NCI-H1694 (cell line): ENCODE measurements around the gene PTPRN.
"Not testable (repeated sequence)": the region's sequence is repeated elsewhere in the genome, so short reads cannot be mapped to it uniquely, and the experiment has no call there.

Source experiments
- DNase-seq: peaks from one replicate; lab custom pipeline; 2025; lab: John Stamatoyannopoulos, UW

PTPRN gene

DNA sequence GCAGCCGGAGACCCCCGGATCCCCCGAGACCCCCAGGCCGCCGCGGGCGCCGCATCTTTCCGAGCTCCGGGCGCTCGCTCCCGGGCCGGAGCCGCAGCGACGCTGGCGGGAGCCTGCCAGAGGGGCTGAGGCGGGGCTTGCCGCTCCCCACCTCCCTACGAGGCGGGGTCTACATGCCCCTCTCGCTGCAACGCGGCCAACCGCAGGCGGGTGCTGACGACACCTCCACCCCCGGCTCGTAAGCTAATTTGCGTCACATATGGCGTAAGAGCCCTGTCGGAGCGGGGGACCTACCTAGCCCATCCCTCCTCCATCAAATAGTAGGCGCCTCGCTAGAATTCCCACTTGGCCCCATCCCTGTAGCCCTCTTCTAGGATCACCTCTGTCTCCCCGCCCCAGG, at the start of gene PTPRN:
Gene PTPRN (minus strand): TSS at position 124 of the 400 bp plus-strand sequence. CDS start 69 bp downstream, at position 55.
- peak; percentile 64 for DNase-seq

DNA sequence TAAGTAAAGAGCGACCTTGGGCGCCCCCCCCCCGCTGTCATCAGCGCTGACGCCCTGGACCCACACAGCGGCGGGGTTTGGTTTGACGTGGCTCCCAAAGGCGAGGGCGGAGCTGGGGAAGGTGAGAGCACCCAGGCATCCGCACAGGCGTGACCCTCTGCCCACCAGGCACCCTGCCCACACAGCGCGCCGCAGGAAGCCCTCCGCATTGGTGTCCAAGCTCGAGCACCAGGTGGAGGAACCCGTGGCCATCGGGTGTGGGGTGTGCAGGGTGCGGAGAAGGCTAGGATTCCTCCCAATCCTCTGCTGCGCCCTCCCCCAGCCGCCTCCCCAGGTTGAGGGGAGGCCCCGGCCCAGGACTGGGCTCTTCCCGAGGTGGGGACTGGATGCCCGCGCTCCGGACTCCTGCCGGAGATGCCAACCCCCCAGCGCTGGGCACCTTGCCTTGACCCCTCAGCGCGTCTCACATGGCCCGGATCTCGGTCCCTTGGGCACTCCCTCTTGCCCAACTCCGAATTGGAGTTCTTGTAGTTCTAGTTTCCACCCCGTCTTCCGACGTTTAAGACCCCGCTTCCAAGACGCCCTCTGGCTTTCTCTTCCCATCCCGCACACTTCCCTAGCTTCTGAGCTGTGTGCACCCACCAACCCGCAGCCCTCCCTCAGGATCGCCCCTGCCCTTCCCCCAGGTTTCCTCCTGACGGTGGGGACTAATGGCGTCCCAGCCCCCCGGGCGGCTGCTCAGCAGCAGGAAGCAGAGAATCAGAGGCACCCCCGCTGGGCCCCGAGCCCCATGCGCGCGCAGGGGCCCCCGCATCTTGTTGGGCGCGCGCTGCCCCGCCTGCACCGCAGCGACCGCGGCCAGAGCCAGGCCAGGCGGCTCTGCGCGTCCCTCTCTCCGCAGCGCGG, 49.2 kb upstream of the PTPRN start:
- no peak for DNase-seq

DNA sequence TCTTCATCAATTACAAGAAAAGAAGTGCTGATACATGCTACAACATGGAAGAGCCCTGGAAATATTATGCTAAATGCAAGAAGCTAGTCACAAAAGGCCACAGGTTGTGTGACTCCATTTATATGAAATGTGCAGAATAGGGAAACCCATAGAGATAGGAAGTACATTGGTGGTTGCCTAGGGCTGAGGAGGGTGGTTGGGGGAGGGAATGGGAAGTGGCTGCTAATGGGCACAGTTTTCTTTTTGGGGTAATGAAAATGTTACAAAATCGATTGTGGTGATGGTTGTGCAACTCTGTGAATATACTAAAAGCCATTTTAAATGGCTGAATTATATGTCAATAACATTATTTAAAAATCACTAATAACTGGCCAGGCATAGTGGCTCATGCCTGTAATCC, 47.6 kb upstream of the PTPRN start:
- no peak for DNase-seq

DNA sequence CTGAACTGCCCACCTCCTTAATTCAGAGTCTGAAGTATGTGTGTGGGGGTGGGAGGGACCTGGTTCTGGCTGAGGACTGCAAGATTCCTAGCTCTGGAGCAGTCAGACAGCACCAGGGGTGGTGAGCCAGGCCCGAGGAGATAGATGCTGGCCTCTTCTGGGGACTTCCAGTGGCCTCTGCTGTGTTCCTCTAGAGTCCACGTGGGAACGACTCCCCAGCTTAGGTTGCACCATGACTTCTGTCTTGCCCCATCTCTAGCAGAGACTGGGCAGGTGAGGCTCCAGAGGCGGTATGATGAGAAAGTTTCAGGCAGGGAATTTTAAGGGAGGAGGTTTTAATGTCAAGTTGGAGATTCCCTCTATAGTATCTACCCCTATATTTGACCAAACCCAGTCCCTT, 45.4 kb upstream of the PTPRN start:
- no peak for DNase-seq

DNA sequence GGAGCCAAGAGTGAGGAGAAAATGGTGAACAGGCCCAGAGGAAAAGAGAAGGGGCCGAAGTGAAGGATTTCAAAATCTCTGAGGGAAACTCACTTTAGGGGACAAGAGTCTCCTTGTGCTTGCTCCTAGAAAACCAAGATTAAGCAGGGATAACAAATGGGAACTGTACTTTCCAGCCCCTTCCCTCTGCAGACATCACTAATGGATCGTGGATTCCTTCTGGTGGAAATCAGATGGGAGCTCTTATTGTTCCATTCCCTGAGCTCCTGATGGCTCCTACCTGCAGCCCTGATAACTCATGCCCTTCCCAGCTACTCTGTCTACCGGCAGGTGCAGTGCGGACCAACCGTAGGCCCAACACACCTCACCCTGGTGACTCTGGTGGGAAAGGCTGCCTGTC, 43.9 kb upstream of the PTPRN start:
- DNase-seq = no peak

DNA sequence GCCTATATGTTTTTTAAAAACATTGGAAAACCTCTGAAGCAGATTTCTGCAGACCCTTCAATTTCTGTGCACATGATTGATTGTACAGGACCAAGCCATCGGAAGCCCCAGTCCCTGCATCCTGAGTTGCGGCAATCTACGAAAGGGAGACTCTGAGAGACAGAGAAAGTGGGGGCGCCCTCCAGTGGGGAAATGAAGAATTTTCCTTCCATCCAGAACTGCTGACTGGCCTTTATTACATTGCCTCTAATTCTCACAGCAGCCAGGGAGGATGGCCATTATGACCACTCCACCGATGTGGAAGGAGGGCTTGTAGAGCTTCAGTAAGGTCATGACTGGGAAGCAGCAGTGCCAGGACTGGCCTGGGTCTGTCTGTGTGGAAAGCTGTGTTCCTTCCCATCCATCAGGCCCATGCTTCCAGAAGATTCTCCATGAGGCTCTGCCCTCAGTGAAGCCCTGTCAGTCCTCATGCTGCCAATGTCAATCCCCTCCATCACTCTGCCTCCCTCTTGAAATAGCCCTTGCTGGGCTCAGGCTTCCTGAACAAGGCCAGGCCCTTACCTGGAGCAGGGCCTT, 43.3 kb upstream of the PTPRN start:
- DNase-seq = peak; percentile 85

DNA sequence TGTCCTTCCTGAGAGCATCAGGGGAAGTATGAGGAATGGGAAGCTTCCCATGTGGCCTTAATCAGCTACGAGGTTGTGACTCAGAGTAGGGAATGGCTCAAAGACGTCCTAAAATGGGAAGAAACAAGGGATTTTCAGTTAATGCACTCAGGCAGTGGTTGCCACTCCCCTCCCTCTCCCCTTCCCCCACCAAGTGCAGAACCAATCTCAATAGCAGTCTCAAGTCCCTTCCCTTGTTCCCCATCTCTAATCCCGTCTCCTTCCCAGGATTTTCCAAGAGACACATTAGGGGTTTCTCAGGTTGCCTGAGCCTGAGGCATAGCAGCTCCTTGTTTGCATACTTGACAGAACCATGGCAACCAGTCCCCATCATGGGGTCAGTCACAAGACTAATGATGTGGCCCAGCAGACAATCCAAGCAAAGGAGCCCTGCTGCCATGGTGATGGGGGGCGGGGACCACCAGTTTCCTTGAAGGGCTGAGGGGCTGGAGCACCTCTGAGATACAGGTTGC, 41.6 kb upstream of the PTPRN start:
- DNase-seq = no peak

DNA sequence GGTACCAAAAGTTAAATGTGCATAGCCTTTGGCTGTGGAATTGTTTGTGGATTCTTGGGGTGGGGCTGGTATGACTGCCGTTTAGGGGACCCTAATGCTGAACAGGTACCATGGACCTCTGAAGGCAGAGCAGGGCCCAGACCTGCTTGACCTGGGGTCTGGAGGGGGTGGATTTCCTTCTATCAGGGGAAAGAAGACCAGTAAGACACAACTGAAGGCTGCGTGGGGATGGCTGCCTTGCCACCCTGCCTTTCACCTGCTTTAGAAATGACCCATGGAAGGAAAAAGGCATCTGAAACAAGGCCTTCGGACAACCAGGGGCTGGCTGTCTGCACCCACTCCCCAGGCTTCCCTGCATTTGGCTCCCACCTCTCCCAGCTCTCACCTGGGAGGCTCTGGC, 41.0 kb upstream of the PTPRN start:
- DNase-seq = no peak

DNA sequence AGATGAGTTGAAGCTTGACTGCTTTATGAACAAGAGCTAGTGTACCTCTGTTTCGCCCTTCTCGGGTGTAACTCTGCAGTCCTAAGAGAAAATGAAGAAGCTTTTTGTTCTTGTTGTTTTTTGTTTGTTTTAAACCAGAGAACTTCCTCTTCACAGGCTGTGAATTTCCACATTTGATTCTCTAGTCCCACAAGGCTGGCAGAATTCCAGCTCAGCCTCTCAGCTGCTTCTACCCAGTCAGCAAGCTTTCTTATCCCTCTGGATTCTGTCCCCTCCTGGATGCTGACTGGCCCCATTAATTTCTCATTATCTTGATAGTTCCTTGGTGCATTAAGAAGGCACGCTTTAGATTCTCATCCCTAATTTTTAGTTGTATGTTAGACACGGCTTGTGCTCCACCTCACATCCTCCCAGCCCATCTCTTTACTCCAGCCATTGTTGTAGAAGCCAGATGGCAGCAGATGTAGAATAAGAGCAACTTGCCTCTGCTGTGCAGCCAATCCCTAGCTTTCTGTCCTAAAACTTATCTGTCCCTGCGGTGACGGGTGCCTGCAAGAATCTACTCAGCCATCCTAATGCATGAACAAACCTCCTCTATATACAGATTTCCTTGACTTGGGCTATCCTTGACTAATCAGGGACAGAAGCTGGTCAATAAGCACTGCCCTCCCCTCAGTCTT, 35.7 kb upstream of the PTPRN start:
- peak; percentile 82 for DNase-seq

DNA sequence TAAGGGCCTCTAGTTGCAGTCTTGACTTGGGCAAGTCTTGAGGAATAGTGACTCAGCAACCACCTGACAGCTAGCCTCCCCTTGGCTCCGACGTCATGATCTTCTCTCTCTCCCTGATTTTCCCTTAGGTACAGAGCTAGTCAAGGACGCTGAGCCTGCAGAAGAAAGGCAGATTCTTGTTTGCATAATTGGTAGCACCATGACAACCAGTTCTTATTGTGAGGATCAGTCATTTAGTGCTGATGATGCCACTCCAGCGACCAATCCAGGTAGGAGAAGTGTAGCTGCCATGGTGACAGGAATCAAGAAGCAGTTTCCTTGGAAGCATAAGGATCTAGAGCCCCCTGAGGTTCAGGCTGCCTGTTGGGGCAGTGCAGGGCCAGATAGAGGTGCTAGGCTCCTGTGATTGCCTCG, 26.2 kb upstream of the PTPRN start:
- no peak for DNase-seq

DNA sequence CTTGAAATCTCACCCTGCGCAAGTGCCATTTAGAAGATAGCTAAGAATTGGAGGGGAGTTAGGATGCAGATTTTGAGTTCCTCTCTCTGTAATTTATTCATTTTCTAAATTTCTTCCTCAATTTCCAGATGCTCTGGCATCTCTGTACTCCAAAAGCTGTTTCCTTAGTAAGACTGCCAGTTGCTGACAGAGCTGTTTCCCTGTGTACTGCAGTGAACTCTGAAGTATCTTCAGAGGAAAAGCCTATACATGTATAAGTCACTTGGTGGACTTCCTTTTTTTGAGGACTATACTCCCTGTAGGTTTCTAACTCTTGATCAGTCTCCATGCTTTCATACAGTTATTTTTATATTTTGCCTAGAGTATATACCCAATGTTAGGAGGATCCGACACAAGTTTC, 24.9 kb upstream of the PTPRN start:
- no peak for DNase-seq

DNA sequence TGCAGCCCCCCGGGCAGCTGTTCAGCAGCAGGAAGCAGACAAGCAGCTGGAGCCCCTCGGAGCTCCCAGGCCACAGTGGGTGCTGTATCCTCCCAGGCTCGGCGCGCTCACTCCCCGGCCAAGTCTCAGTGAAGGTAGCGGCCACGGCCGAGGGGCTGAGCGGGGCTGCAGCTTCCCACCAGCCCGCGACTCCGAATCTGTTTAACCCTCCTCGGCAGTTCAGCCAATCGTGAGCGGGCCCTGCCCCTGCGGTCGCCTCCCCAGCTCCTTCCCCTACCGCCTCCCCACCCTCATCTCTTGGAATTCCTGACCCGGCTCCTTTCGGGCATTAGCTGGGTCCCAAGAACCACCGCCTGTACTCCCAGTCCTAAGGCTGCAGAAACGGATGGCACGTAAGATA, 23.3 kb upstream of the PTPRN start, which contains the start of gene RESP18:
Gene RESP18 (minus strand): TSS at position 203 of the 400 bp plus-strand sequence.
- DNase-seq = no peak

DNA sequence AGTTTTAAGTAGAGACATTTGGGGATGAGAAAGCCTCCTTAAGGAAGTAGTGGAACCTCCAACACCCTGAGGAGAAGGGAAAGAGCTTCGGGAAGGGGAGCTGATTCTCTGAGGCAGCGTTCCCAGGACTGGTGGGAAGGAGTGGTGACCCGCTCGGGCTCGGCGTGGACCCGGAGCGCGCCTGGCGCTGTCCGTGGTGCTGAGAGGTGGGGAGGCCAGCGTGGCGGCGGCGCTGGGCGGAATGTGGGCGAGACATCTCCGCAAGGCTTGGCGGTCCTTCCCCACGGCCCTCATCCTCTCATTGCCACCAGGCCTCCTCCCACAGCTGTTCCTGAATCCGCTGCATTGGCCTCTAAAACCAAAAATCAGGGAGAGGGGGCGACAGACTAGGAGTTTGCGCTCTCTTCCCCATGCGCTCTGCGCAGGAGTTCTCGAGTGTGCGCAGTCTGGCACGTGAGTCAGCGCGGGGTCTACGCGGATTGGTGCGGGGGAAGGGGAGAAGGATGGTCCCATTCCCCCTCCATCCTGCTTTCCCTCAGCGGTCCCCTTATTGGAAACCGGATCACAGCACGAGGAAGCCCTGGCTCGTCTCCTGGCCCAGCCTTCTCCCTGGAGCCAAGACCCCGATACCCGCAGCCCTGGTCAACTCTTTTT, 22.5 kb upstream of the PTPRN start:
- no peak for DNase-seq

DNA sequence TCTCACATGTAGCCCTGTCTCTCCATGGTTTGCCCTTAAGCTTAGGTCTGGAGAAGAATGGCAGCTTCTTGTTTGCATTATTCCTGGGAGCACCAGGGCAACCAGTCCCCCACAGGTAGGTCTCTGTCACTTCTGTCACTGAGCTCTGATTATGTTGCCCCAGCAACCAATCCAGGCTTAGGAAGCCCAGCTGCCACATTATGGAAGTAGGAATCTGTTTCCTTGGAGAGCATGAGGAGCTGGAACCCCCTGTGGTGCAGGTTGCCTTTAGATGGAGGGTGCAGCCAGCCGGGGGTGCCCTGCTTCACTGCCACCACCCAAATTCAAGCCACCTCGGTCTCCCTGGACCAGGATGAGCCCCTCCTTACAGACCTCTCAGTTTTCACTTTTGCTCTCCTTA, 18.5 kb upstream of the PTPRN start:
- peak; percentile 5 for DNase-seq

DNA sequence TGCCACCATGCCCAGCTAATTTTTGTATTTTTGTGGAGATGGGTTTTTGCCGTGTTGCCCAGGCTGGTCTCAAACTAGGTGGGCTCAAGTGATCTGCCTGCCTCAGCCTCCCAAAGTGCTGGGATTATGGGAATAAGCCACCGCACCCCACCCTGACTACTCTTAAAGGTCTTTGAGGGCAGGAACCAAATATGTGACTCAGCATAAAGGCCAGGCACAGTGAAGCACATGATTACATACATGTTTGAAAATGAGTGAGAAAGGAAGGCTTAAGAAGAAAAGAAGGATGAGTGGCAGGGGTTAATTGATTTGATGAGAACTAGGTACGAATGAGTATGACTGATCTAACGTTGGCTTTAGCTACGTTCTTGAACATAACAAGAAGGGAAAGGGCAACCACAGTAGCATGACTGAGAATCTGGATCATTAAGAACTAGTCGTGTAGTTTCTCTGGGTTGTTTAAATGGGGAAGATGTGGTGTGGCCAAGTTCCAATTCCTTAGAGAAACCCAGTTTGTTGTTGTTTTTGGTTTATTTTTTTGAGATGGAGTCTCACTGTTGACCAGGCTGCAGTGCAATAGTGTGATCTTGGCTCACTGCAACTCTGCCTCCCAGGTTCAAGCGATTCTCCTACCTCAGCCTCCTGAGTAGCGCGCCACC, 16.6 kb upstream of the PTPRN start:
- no peak for DNase-seq

DNA sequence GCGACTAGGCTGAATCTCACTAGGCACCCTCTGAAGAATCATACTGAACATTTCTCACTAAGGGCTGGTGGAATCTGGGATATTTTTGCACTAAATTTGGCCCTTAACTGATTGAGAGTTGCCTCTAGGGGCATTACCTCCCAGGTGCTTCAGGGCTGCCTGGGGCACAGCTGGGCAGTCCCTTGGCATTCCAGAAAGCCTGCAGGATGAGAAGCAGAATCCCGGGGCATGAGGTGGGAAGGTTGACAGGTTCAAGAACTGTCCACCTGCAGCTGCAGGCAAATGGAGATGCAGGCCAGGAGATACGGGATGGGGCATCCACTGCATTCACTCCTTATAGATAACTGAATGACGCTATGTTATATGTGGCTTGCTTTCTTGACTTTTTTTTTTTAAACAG, 15.9 kb upstream of the PTPRN start:
- no peak for DNase-seq

DNA sequence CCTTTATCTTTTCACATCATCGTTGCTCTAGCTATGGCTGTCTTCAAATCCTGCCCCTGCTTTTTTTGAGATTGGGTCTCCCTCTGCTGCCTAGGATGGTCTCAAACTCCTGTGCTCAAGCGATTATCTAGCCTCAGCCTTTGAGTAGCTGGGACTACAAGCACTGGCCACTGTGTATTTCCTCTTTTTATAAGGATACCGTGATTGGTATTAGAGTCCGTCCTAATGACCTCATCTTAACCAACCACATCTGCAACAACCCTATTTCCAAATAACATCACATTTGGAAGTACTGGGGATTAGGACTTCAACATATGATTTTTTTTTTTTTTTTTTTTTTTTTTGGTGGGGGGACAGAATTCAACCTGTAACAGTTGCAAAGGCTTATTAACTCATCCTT, 14.2 kb upstream of the PTPRN start:
- no peak for DNase-seq

DNA sequence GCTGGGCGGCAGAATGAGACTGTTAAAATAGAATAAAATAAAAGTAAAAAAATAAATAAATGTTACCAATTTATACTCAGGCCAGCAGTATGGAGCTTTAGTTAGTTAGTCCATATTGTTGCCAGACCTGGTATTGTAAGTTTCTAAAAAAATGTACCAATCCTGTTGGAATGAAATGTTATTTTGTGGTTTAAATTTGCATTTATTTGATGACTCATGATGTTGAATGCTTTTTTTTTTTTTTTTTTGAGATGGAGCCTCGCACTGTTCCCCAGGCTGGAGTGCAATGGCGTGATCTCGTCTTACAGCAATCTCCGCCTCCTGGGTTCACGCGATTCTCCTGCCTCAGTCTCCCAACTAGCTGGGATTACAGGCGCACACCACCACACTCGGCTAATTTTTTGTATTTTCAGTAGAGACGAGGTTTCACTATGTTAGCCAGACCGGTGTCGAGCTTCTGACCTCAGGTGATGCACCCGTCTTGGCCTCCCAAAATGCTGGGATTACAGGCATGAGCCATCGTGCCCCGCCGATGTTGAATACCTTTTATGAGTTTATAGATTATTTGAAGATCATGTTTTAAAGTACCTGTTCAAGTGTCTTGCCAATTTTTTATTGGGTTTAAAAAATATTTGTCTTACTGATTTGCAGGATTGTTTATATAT, 5.7 kb upstream of the PTPRN start:
- no peak for DNase-seq

DNA sequence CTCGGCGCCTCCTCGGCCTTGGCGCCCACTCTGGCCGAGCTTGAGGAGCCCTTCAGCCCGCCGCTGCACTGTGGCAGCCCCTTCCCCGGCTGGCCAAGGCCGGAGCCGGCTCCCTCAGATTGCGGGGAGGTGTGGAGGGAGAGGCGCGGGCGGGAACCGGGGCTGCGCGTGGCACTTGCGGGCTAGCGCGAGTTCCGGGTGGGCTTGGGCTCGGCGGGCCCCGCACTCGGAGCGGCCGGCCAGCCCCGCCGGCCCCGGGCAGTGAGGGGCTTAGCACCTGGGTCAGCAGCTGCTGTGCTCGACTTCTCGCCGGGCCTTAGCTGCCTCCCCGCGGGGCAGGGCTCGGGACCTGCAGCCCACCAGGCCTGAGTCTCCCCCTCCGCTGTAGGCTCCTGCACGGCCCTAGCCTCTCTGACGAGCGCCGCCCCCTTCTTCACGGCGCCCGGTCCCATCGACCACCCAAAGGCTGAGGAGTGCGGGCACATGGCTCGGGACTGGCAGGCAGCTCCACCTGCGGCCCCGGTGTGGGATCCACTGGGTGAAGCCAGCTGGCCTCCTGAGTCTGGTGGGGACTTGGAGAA, 3.6 kb upstream of the PTPRN start:
- DNase-seq = not testable (repeated sequence)
